ENCODE results near the gene C5orf15. TPM values are rescaled to one million over a fixed set of nuclear protein-coding genes. Genes with fewer than 3 reads are reported as not detected.
A peak's percentile ranks its signal among the peaks of the same experiment; 100 is the strongest.

Gene C5orf15
- total and polyA plus RNA-seq, 9 of the 15 experiments (the other 6 are each of a cell fraction or from before 2014, with no cell fraction given): 23.3 to 50.7 (median 35.5) TPM

DNA sequence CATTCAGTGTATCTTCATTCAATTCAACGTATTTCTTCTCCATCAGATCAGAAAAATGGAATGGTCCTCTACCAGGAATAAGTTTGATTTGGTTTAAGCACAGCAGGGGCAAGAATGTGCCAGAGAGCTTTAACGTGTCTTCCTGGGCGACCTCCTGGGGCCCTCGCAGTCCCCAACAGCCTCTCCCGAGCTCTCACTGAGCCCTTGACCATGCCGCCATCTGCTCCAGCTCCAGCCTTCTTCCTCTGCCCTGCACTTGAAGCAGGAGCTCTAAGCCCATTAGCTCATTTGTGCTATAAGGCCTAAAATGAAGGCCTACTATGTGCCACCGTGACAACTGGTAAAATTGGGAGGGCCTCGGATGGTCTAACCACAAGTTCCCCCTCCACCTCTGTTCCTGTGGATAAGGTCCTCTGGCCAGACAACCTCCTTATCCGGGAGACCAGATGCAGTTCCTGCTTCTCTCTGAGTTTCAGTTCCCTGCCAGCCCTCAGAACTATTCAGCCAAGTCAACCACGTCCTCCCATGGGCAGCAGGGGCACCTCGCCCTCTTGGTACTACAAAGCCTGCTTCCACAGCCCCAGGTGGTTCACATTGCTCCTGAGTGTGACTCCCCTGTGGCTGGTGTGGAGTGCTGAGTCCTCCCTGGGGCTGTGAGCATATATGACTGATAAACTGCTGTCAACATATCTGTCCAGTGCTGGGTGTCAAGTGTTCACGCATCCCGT is 35.8 kb downstream of the C5orf15 start (continued):
- TF ChIP-seq SREBF1 (IDR thresholded peaks at IDR 0.05; ENCODE audit: borderline replicate concordance, low read depth, low read length) (no peak), ZNF445 (CRISPR knock-in tag; IDR thresholded peaks at IDR 0.05; ENCODE audit: low read depth) (no peak), FOXJ3 (CRISPR knock-in tag; IDR thresholded peaks at IDR 0.05) (no peak), BMI1 (IDR thresholded peaks at IDR 0.05; ENCODE audit: low read length) (no peak), ZNF551 (CRISPR knock-in tag; IDR thresholded peaks at IDR 0.05) (no peak), ZNF217 (CRISPR knock-in tag; IDR thresholded peaks at IDR 0.05) (no peak), XRCC3 (IDR thresholded peaks at IDR 0.05) (no peak), ARID2 (IDR thresholded peaks at IDR 0.05) (no peak), DACH1 (IDR thresholded peaks at IDR 0.05; ENCODE audit: partially characterized antibody) (no peak), PRPF4 (IDR thresholded peaks at IDR 0.05; ENCODE audit: insufficient read depth, low read depth, low read length, poor library complexity, severe bottlenecking) (no peak), ZNF174 (CRISPR knock-in tag; IDR thresholded peaks at IDR 0.05) (no peak), MTF1 (CRISPR knock-in tag; IDR thresholded peaks at IDR 0.05; ENCODE audit: borderline replicate concordance) (0 out of 2 replicates have a peak, but pooled peaks have one; percentile 4), CCAR2 (IDR thresholded peaks at IDR 0.05; ENCODE audit: low read depth, low read length) (no peak), EP300 (IDR thresholded peaks at IDR 0.05; ENCODE audit: low read length) (peak; percentile 96), KLF16 (IDR thresholded peaks at IDR 0.05) (peak; percentile 97), EHMT2 (IDR thresholded peaks at IDR 0.05) (no peak)
- TF ChIP-seq, protein P1, sequence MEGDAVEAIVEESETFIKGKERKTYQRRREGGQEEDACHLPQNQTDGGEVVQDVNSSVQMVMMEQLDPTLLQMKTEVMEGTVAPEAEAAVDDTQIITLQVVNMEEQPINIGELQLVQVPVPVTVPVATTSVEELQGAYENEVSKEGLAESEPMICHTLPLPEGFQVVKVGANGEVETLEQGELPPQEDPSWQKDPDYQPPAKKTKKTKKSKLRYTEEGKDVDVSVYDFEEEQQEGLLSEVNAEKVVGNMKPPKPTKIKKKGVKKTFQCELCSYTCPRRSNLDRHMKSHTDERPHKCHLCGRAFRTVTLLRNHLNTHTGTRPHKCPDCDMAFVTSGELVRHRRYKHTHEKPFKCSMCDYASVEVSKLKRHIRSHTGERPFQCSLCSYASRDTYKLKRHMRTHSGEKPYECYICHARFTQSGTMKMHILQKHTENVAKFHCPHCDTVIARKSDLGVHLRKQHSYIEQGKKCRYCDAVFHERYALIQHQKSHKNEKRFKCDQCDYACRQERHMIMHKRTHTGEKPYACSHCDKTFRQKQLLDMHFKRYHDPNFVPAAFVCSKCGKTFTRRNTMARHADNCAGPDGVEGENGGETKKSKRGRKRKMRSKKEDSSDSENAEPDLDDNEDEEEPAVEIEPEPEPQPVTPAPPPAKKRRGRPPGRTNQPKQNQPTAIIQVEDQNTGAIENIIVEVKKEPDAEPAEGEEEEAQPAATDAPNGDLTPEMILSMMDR (IDR thresholded peaks at IDR 0.05 in 2 of 3, conservative IDR thresholded peaks at IDR 0.05 in 1 of 3; ENCODE audit: insufficient read depth in 2 of 3, low read depth in 1 of 3, low read length in 3 of 3): no peak
- TF ChIP-seq, protein P2, sequence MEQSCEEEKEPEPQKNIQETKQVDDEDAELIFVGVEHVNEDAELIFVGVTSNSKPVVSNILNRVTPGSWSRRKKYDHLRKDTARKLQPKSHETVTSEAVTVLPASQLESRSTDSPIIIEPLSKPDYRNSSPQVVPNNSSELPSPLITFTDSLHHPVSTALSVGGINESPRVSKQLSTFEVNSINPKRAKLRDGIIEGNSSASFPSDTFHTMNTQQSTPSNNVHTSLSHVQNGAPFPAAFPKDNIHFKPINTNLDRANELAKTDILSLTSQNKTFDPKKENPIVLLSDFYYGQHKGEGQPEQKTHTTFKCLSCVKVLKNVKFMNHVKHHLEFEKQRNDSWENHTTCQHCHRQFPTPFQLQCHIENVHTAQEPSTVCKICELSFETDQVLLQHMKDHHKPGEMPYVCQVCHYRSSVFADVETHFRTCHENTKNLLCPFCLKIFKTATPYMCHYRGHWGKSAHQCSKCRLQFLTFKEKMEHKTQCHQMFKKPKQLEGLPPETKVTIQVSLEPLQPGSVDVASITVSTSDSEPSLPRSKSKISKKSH (CRISPR knock-in tag; IDR thresholded peaks at IDR 0.05): no peak

Measured in K562 (cell line).